ENCODE measurements around the gene PIH1D2.

DNA sequence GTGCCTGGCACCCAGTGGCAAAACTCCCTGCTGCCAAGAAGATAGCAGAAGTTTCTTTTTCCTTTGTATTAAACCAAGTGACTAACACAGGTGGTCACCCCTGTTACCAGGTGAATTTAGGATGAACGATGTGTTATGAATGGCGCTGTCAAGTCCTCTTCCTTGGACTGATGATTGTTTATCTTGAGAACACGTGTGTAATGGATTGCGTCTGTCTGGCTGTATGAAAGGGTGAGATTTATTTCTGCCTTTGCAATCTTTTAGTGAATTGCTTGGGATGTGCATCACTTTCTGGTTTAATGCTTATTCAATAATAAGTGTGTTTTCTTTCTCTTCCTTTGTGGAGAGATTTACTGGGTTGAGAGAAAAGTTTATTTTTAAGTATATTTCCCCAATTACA is 49.3 kb upstream of the PIH1D2 start:
- TF ChIP-seq CTCF (IDR thresholded peaks at IDR 0.05 in 2 of 3, conservative IDR thresholded peaks at IDR 0.05 in 1 of 3; ENCODE audit: borderline replicate concordance in 1 of 3, insufficient read depth in 1 of 3, low read depth in 2 of 3, low read length in 2 of 3) (no peak), SIN3A (IDR thresholded peaks at IDR 0.05; ENCODE audit: low read depth) (no peak), CEBPB (IDR thresholded peaks at IDR 0.05; ENCODE audit: low read depth) (no peak), YY1 (IDR thresholded peaks at IDR 0.05; ENCODE audit: extremely low read depth, insufficient replicate concordance, low read depth, low read length) (no peak), EZH2 (IDR thresholded peaks at IDR 0.05) (no peak), POLR2AphosphoS5 (IDR thresholded peaks at IDR 0.05; ENCODE audit: low read depth, low read length) (no peak), RAD21 (IDR thresholded peaks at IDR 0.05; ENCODE audit: low read depth) (no peak), POLR2A (IDR thresholded peaks at IDR 0.05; ENCODE audit: borderline replicate concordance, extremely low read depth, insufficient read depth, insufficient read length) (no peak)
- TF ChIP-seq, protein P1, sequence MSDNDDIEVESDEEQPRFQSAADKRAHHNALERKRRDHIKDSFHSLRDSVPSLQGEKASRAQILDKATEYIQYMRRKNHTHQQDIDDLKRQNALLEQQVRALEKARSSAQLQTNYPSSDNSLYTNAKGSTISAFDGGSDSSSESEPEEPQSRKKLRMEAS (IDR thresholded peaks at IDR 0.05), result no peak
